ENCODE measurements around the gene RBAK.
"Not testable (repeated sequence)": the region's sequence is repeated elsewhere in the genome, so short reads cannot be mapped to it uniquely, and the experiment has no call there.

RBAK gene

DNA sequence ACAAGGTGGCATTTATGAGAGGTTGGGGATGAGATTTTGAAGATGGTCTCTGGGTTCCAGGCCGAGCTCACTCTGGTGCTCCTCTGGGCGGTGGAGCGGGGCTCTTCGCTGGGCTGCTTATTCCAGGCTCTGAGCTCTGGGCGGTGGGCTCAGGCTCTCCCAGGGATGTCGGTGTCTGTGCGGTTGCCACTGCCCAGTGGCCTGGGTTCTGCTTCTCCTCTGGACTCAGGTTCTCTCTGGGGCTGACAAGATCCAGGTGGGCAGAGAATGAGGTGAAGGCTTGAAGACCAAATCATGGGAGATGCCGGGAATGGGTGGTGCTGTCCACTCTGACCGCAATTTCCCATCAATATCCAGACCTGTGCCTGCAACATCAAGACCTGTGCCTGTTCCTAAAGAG lies 40.6 kb downstream of the RBAK start:
- no peak for DNase-seq (ENCODE audit: extremely low read depth, low read depth)
- TF ChIP-seq, protein P1, sequence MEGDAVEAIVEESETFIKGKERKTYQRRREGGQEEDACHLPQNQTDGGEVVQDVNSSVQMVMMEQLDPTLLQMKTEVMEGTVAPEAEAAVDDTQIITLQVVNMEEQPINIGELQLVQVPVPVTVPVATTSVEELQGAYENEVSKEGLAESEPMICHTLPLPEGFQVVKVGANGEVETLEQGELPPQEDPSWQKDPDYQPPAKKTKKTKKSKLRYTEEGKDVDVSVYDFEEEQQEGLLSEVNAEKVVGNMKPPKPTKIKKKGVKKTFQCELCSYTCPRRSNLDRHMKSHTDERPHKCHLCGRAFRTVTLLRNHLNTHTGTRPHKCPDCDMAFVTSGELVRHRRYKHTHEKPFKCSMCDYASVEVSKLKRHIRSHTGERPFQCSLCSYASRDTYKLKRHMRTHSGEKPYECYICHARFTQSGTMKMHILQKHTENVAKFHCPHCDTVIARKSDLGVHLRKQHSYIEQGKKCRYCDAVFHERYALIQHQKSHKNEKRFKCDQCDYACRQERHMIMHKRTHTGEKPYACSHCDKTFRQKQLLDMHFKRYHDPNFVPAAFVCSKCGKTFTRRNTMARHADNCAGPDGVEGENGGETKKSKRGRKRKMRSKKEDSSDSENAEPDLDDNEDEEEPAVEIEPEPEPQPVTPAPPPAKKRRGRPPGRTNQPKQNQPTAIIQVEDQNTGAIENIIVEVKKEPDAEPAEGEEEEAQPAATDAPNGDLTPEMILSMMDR (IDR thresholded peaks at IDR 0.05; ENCODE audit: low read depth, low read length): no peak

- DNase-seq (ENCODE audit: extremely low read depth, low read depth): not testable (repeated sequence)
Observed at GRCh38 chr7:5088228-5088833, 42.7 kb downstream of the RBAK start.

DNA sequence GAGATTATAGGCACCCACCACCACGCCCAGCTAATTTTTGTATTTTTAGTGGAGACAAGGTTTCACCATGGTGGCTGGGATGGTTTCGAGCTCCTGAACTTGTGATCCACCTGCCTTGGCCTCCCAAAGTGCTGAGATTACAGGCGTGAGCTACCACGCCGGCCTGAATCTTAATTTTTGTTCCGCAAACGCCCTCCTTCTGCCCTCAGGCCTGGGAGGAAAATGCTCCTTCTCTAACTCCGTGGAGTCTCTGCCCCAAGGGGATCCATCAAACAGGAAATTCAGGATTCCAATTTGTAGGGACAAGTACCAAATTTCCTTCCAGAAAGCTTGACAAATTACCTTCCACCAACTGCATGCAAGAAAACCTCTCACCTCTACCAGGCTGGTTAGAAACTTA lies 43.2 kb downstream of the RBAK start:
- no peak for DNase-seq (ENCODE audit: extremely low read depth, low read depth)
- TF ChIP-seq, protein P1 (IDR thresholded peaks at IDR 0.05; ENCODE audit: low read depth, low read length): no peak

DNA sequence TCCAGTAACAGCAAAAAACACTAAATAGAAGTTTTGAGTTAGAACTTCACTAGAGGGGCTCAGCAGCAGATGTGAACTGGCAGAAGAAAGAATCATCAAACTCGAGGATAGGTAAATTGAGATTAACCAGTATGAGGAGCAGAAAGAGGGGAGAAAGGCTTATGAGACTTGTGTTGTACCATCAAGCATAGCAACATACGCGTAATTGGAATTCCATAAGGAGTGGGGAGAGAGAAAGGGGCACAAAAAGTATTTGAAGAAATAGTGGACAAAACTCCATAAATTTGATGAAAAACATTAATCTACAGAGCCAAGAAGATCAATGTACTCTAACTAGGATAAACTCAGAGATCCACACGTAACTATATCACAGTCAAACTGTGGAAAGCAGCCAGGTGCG lies 48.3 kb downstream of the RBAK start:
- no peak for DNase-seq (ENCODE audit: extremely low read depth, low read depth)
- TF ChIP-seq, protein P1 (IDR thresholded peaks at IDR 0.05; ENCODE audit: low read depth, low read length): no peak

DNA sequence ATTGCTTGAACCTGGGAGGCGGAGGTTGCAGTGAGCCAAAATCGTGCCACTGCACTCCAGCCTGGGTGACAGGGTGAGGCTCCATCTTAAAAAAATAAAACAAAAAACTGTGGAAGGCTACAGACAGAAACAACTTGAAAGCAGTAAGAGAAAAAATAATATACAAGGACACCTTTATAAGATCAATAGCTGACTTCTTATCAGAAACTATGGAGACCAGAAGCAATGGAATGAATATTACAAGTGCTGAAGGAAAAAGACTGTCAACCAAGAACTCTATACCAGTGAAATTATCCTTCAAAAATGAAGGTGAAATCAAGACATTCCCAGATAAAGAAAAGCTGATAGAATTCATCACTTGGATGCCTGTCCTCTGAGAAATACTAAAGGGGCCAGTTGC lies 49.0 kb downstream of the RBAK start:
- no peak for DNase-seq (ENCODE audit: extremely low read depth, low read depth)
- TF ChIP-seq, protein P1 (IDR thresholded peaks at IDR 0.05; ENCODE audit: low read depth, low read length): no peak

DNA sequence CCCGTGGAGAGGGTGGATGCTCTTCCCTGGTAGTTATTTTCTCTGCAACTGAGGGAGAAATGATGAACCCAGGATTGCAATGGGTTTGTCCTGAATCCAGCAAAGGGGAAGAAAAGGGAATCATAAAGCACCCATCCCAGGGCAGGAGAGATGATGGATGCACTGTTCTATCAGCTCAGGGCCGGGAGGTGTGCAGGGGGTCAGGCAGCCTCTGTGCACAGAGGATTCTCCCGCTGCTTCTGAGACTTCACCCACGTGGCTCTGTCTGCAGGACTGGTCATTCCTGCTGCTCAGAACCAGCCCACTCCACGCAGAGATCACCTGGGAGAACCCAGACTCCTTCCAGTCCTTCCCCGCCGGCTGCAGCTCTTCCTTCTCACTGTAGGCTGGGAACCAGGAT lies 70.7 kb downstream of the RBAK start:
- DNase-seq (ENCODE audit: extremely low read depth, low read depth): no peak
- TF ChIP-seq, protein P1 (IDR thresholded peaks at IDR 0.05; ENCODE audit: low read depth, low read length): no peak

DNA sequence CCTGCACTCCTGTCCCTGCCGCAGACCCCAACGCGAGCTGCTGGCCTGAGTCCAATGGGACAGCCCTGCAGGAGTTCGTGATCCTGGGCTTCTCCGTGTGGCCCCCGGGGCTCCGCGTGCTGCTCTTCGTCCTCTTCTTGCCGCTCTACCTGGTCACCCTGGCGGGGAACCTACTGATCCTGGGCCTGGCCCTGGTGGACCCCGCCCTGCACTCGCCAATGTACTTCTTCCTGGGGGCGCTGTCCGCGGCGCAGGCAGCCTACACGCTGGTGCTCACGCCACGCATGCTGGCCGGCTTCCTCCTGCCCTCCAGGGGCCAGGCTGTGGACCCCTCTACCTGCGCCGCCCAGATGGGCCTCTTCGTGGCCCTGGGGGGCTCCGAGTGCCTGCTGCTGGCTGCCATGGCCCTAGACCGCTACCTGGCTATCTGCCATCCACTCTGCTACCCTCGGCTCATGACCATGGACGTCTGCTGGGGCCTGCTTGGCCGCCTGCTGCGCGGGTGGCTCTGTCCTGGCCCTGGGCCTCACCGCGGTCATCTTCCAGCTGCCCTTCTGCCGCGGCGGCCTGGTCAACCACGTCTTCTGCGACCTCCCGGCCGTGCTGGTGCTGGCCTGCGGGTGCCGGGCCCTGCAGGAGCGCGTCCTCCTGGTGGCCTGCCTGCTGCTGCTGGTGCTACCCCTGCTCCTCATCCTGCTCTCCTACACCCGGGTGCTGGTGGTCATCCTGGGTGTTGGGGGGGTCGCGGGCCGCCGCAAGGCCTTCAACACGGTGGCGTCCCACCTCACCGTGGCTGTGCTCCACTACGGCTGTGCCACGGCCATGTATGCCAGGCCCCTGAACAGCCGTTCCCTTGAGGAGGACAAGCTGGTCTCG lies 71.7 kb downstream of the RBAK start:
- no peak for DNase-seq (ENCODE audit: extremely low read depth, low read depth)
- TF ChIP-seq, protein P1 (IDR thresholded peaks at IDR 0.05; ENCODE audit: low read depth, low read length): no peak
